AG10803 (cell line): ENCODE data around the gene ANKS1B.

Experiments
- DNase-seq: peaks from one replicate; pipeline ENCODE4 v3.0.0; 2010; ENCODE audit warnings: low read depth
- H3K4me3 ChIP-seq: 2 replicates; pipeline ENCODE4 v1.5.1; 2011; ENCODE audit warnings: mild to moderate bottlenecking, low read length, control low read depth
- CTCF ChIP-seq: conservative IDR thresholded peaks from 2 replicates; pipeline ENCODE4 v1.5.1; 2011; ENCODE audit warnings: mild to moderate bottlenecking, low read length, control low read depth, inconsistent platforms

The ANKS1B gene

GRCh38 chr12:99287136-99287535 is 697.6 kb downstream of the ANKS1B start:
- no peak for TF ChIP-seq CTCF
- H3K4me3 ChIP-seq: no peak overlapping the region
- DNase-seq: no peak

- H3K4me3 ChIP-seq: no peak overlapping the region
- peak; percentile 0 for DNase-seq
- TF ChIP-seq CTCF: no peak
Observed at GRCh38 chr12:99284161-99284560, 700.6 kb downstream of the ANKS1B start.

- DNase-seq: no peak
- H3K4me3 ChIP-seq: no peak overlapping the region
- no peak for TF ChIP-seq CTCF
Observed at GRCh38 chr12:99282624-99283023, 702.1 kb downstream of the ANKS1B start.

GRCh38 chr12:99282086-99282485 is 702.6 kb downstream of the ANKS1B start:
- DNase-seq: no peak
- no peak for TF ChIP-seq CTCF
- H3K4me3 ChIP-seq: no peak overlapping the region

GRCh38 chr12:99281277-99281676 is 703.5 kb downstream of the ANKS1B start:
- no peak overlapping the region for H3K4me3 ChIP-seq
- DNase-seq: no peak
- no peak for TF ChIP-seq CTCF

GRCh38 chr12:99278899-99279298 is 705.8 kb downstream of the ANKS1B start:
- DNase-seq: no peak
- TF ChIP-seq CTCF: no peak
- H3K4me3 ChIP-seq: no peak overlapping the region

GRCh38 chr12:99277591-99278379 is 707.0 kb downstream of the ANKS1B start:
- DNase-seq: no peak
- no peak overlapping the region for H3K4me3 ChIP-seq
- TF ChIP-seq CTCF: no peak
